22Rv1 (cell line): Measurements from ENCODE around the gene SAXO1.

ENCODE experiments used
- ZFX ChIP-seq: fragments of 450-650 bp; IDR thresholded peaks from 2 replicates; pipeline ENCODE4 v1.6.1; 2017; ENCODE audit warnings: antibody characterized with exemption, borderline replicate concordance
- TF ChIP-seq, protein P1 (sequence below): fragments of 450-650 bp; IDR thresholded peaks from 2 replicates; pipeline ENCODE4 v1.5.1; 2017; ENCODE audit warnings: mild to moderate bottlenecking

DNA sequence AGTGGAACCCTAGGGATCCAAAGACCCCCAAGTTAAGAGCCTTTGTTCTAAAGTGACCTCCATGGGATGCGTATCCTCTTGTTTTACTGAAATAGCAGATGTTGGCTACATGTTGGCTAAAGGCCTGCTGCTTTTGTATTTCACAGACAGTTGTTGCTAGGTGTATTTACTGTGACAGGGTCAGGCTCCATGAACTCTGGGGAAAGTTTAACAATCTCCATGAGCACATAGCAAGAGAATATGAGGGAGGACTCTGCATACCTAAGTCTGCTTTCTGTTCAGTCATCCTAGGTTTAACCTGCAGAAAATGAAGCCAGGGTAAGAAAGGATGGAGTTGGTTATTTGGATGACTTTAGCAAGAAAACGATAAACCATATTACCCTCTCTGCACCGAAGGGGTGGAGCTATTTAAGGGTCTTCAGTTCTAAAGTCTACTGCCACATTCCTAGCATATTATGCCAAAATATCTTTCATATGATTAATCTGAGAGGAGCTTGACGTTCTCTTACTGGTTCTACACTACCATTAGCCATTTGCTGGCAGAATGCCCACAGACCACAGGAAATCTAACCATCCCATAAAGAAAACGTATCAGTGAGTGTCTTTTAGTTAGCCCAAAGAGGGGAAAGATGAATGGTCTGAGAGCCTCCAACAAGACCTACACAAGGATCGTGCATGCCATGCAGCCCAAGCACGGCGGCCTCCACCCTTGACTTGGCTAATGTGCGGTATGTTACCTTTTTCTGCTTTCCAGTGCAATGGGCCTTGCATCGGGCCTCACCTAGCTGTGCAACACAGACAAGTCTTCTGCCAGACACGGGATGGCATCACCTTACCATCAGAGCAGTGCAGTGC is 127.8 kb downstream of the SAXO1 start:
- TF ChIP-seq, protein P1, sequence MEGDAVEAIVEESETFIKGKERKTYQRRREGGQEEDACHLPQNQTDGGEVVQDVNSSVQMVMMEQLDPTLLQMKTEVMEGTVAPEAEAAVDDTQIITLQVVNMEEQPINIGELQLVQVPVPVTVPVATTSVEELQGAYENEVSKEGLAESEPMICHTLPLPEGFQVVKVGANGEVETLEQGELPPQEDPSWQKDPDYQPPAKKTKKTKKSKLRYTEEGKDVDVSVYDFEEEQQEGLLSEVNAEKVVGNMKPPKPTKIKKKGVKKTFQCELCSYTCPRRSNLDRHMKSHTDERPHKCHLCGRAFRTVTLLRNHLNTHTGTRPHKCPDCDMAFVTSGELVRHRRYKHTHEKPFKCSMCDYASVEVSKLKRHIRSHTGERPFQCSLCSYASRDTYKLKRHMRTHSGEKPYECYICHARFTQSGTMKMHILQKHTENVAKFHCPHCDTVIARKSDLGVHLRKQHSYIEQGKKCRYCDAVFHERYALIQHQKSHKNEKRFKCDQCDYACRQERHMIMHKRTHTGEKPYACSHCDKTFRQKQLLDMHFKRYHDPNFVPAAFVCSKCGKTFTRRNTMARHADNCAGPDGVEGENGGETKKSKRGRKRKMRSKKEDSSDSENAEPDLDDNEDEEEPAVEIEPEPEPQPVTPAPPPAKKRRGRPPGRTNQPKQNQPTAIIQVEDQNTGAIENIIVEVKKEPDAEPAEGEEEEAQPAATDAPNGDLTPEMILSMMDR = no peak
- no peak for TF ChIP-seq ZFX
